ENCODE measurements around the gene TPP1. TPM values are rescaled to one million over a fixed set of nuclear protein-coding genes. Genes with fewer than 3 reads are reported as not detected.
A peak's percentile ranks its signal among the peaks of the same experiment; 100 is the strongest.

The TPP1 gene
- polyA plus RNA-seq, 1 donor (not counting 4 experiments of a cell fraction or from before 2014, with no cell fraction given): 55.3 TPM

- Histone ChIP-seq H3K9ac (ENCODE audit: control insufficient read depth, extremely low read depth, insufficient read depth, low read length) (no peak overlapping the region), H4K20me1 (ENCODE audit: control insufficient read depth, extremely low read depth, insufficient read depth, low read length) (no peaks in the 10 kb centered on the region), H3K4me1 (ENCODE audit: control insufficient read depth, extremely low read depth, insufficient read depth, low read length) (peaks cover 18% of the 10 kb centered on the region), H3K9me3 (ENCODE audit: control insufficient read depth, low read depth, low read length) (no peaks in the 10 kb centered on the region), H3K4me3 (ENCODE audit: control insufficient read depth in 2 of 3, extremely low read depth in 1 of 3, insufficient read depth in 2 of 3, low read depth in 1 of 3, low read length in 3 of 3) (no peak overlapping the region), H3K4me2 (ENCODE audit: control insufficient read depth, extremely low read depth, insufficient read depth, low read depth, low read length) (peak overlapping the region; percentile 94), H2AFZ (ENCODE audit: control insufficient read depth, low read length) (no peak overlapping the region), H3K27me3 (ENCODE audit: control insufficient read depth, extremely low read depth, insufficient read depth, low read length) (no peaks in the 10 kb centered on the region), H3K9me1 (ENCODE audit: control insufficient read depth, extremely low read depth, insufficient read depth, low read length) (no peaks in the 10 kb centered on the region), H3K36me3 (ENCODE audit: control insufficient read depth in 2 of 2, extremely low read depth in 1 of 2, insufficient read depth in 2 of 2, low read length in 2 of 2) (peaks cover 23 to 24% of the 10 kb centered on the region in 2 experiments), H3K27ac (ENCODE audit: control insufficient read depth, insufficient read depth, low read length) (no peak overlapping the region), H3K79me2 (ENCODE audit: control insufficient read depth, insufficient read depth, low read length) (peaks cover 4% of the 10 kb centered on the region)
- dilution Hi-C loops (cut with MboI; ENCODE audit: extremely low pct_ligation_motif_present, low sequenced_read_pairs): no loop called here
- no peak for DNase-seq (ENCODE audit: low read depth, low spot score)
- TF ChIP-seq EZH2 (IDR thresholded peaks at IDR 0.05; ENCODE audit: low read length) (no peak), CTCF (optimal IDR thresholded peaks at IDR 0.05 in 1 of 3, IDR thresholded peaks at IDR 0.05 in 1 of 3, conservative IDR thresholded peaks at IDR 0.05 in 1 of 3; ENCODE audit: extremely low read depth in 1 of 3, insufficient read depth in 2 of 3, low read length in 3 of 3) (no peak)
- FAIRE-seq: no peak
Observed at GRCh38 chr11:6617315-6617781, 1.9 kb downstream of the TPP1 start.

- no peak overlapping the region for H3K9ac ChIP-seq (ENCODE audit: control insufficient read depth, extremely low read depth, insufficient read depth, low read length)
- TF ChIP-seq CTCF (optimal IDR thresholded peaks at IDR 0.05 in 1 of 3, IDR thresholded peaks at IDR 0.05 in 1 of 3, conservative IDR thresholded peaks at IDR 0.05 in 1 of 3; ENCODE audit: extremely low read depth in 1 of 3, insufficient read depth in 2 of 3, low read length in 3 of 3) (no peak), EZH2 (IDR thresholded peaks at IDR 0.05; ENCODE audit: low read length) (no peak)
- no peak overlapping the region for H3K27ac ChIP-seq (ENCODE audit: control insufficient read depth, insufficient read depth, low read length)
- H3K27me3 ChIP-seq (ENCODE audit: control insufficient read depth, extremely low read depth, insufficient read depth, low read length): no peaks in the 10 kb centered on the region
- no peaks in the 10 kb centered on the region for H3K9me3 ChIP-seq (ENCODE audit: control insufficient read depth, low read depth, low read length)
- H3K4me2 ChIP-seq (ENCODE audit: control insufficient read depth, extremely low read depth, insufficient read depth, low read depth, low read length): no peak overlapping the region
- H3K9me1 ChIP-seq (ENCODE audit: control insufficient read depth, extremely low read depth, insufficient read depth, low read length): no peaks in the 10 kb centered on the region
- no peak overlapping the region for H3K4me3 ChIP-seq (ENCODE audit: control insufficient read depth in 2 of 3, extremely low read depth in 1 of 3, insufficient read depth in 2 of 3, low read depth in 1 of 3, low read length in 3 of 3)
- no peak overlapping the region for H2AFZ ChIP-seq (ENCODE audit: control insufficient read depth, low read length)
- DNase-seq (ENCODE audit: low read depth, low spot score) (no peak), FAIRE-seq (no peak)
- H4K20me1 ChIP-seq (ENCODE audit: control insufficient read depth, extremely low read depth, insufficient read depth, low read length): no peaks in the 10 kb centered on the region
- H3K79me2 ChIP-seq (ENCODE audit: control insufficient read depth, insufficient read depth, low read length): peaks cover 4% of the 10 kb centered on the region
- dilution Hi-C loops (cut with MboI; ENCODE audit: extremely low pct_ligation_motif_present, low sequenced_read_pairs): no loop called here
- H3K36me3 ChIP-seq (ENCODE audit: control insufficient read depth in 2 of 2, extremely low read depth in 1 of 2, insufficient read depth in 2 of 2, low read length in 2 of 2): peaks cover 23 to 24% of the 10 kb centered on the region in 2 experiments
- H3K4me1 ChIP-seq (ENCODE audit: control insufficient read depth, extremely low read depth, insufficient read depth, low read length): peaks cover 18% of the 10 kb centered on the region
Observed at GRCh38 chr11:6616596-6617250, 2.5 kb downstream of the TPP1 start.

All from keratinocyte (primary cell).